HG02588 (cell line): Measurements from ENCODE around the gene GSTM4.
"Not testable (repeated sequence)": the region's sequence is repeated elsewhere in the genome, so short reads cannot be mapped to it uniquely, and the experiment has no call there.

Experiments
- ATAC-seq: cut with Tn5 transposase; IDR thresholded peaks from one replicate; pipeline ENCODE4 v1.9.1; 2021; ENCODE audit warnings: mild to moderate bottlenecking, moderate library complexity; ENCODE audit not compliant: unreplicated experiment

Gene GSTM4

DNA sequence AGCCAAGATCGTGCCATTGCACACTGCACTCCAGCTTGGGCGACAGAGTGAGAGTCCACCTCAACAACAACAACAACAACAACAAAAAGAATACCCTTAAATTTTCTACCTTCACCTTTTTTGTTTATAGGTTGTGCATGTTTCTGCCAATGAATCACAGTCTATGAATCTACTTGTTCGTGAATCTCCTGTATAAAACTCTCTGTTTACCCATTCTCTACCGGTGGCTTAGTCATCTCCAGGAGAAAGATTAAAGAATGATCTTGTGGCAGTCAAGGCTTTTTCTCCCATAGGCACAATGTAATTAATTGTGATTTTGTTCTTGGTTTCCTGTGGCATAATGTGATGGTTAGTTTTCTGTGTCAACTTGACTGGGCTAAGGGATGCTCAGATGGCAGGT, 42.0 kb downstream of the GSTM4 start:
- not testable (repeated sequence) for ATAC-seq

DNA sequence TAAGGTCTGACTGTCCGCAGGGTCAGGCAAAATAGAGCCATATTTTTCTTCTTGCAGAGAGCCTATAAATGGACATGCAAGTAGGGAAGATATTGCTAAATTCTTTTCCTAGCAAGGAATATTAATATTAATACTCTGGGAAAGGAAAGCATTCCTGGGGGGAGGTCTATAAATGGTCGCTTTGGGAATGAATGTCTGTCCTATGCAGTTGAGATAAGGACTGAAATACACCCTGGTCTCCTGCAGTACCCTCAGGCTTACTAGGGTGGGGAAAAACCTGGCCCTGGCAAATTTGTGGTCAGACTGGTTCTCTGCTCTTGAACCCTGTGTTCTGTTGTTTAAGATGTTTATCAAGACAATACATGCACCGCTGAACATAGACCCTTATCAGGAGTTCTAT, 47.0 kb downstream of the GSTM4 start:
- not testable (repeated sequence) for ATAC-seq

DNA sequence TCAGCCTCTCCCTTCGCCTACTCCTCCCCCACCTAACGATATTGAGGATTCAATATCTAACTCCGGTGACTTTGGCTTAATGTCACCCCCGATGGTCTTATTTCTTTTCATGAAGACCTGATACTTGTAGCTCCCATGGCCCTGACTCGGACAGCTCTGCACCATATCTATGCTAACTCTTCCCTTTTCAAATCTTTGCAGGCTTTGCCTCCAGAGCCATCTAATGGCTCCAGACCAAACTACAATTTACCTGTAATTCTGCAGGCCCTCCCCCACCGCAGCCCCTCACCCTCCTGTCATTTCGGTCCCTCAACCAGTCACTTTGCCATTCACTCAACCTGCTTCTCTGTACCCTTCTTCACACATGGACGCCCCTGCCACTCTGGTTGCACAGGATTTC, 48.3 kb downstream of the GSTM4 start:
- ATAC-seq, result no peak

DNA sequence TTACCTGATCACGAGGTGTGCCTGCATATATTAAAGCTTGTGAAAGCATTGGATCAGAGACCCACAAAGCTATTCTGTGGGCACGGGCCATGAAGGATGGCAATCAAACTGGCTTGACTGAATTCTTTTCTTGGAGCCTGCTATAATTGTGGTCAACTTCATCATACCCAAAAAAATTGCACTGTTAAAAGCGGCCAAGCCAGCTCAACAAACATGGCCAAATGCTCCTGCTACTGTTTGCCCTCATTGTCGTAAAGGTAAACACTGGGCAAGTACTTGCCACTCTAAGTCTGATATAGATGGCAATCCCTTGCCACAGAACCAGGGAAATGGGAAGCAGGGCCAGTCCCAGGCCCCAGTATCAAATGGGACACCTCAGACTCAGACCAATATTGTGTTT, 49.5 kb downstream of the GSTM4 start:
- no peak for ATAC-seq

DNA sequence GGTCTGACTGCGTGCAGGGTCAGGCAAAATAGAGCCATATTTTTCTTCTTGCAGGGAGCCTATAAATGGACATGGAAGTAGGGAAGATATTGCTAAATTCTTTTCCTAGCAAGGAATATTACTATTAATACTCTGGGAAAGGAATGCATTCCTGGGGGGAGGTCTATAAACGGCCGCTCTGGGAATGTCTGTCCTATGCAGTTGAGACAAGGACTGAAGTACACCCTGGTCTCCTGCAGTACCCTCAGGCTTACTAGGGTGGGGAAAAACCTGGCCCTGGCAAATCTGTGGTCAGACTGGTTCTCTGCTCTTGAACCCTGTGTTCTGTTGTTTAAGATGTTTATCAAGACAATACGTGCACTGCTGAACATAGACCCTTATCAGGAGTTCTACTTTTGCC, 53.0 kb downstream of the GSTM4 start:
- ATAC-seq, result not testable (repeated sequence)

DNA sequence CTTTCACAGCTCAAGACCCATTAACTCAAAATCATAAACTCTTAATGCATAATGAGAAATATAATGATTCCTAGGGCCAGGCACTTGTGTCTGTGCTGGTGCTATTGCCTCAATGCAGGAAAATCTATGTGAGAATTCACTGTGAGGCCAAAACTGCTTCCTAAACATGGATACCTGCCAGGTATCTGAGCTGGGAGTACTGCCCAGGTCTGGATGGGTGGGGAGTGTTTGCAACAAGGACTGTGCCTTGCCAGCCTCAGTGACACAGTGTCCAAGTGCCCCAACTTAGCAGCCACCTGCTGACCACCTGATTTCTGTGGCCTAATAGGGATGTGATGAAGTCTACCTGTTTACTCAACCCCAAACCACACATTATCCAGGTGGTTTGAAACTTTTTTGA, 53.9 kb downstream of the GSTM4 start:
- ATAC-seq, result not testable (repeated sequence)
